GM12878 (cell line): ENCODE results near the gene ZNF225. TPM values are rescaled to one million over a fixed set of nuclear protein-coding genes. Genes with fewer than 3 reads are reported as not detected.

Experiments
- BRCA1 ChIP-seq: IDR thresholded peaks from 2 replicates; pipeline ENCODE4 v1.6.1; 2011; ENCODE audit warnings: low read depth, low read length, improper control_type of control experiment
- CHD1 ChIP-seq: IDR thresholded peaks from 2 replicates; pipeline ENCODE4 v1.6.1; 2012; ENCODE audit warnings: low read depth, low read length, improper control_type of control experiment
- DPF2 ChIP-seq: fragments of 450-650 bp; IDR thresholded peaks from 2 replicates; pipeline ENCODE4 v1.6.1; 2017; ENCODE audit warnings: mild to moderate bottlenecking
- EGR1 ChIP-seq, 2 experiments: IDR thresholded peaks; 1 replicate in 1 of 2; 2 replicates in 1 of 2; pipeline ENCODE4 v1.6.1; 2011 to 2012; ENCODE audit warnings: low read depth in 2 of 2, low read length in 2 of 2, borderline replicate concordance in 1 of 2, mild to moderate bottlenecking in 1 of 2, moderate library complexity in 1 of 2
- ETV6 ChIP-seq, 2 experiments: fragments of 450-650 bp in 1 of 2; IDR thresholded peaks in 1 of 2; conservative IDR thresholded peaks in 1 of 2; 2 replicates each; pipeline ENCODE4 v1.6.1; 2014; ENCODE audit warnings: antibody characterized with exemption in 1 of 2, borderline replicate concordance in 1 of 2, low read depth in 1 of 2, mild to moderate bottlenecking in 1 of 2, moderate library complexity in 1 of 2
- KDM1A ChIP-seq: fragments of 200-600 bp; sonication (generic); IDR thresholded peaks from 2 replicates; pipeline ENCODE4 v1.6.1; 2016; ENCODE audit warnings: borderline replicate concordance
- NFYA ChIP-seq: IDR thresholded peaks from 2 replicates; pipeline ENCODE4 v1.6.1; 2011; ENCODE audit warnings: low read depth, mild to moderate bottlenecking, low read length, improper control_type of control experiment, borderline replicate concordance
- NR2C2 ChIP-seq: IDR thresholded peaks from 2 replicates; pipeline ENCODE4 v1.6.1; 2011; ENCODE audit warnings: borderline replicate concordance, low read depth; ENCODE audit not compliant: control insufficient read depth, insufficient read length
- PAX5 ChIP-seq: IDR thresholded peaks from 2 replicates; pipeline ENCODE4 v1.6.1; 2011; ENCODE audit warnings: low read depth, low read length, borderline replicate concordance
- POLR2AphosphoS2 ChIP-seq: IDR thresholded peaks from 2 replicates; pipeline ENCODE4 v1.6.1; 2011; ENCODE audit warnings: low read depth, mild to moderate bottlenecking, low read length, improper control_type of control experiment, moderate library complexity
- RAD21 ChIP-seq: IDR thresholded peaks from 2 replicates; pipeline ENCODE4 v1.6.1; 2011; ENCODE audit warnings: mild to moderate bottlenecking, low read depth, low read length, moderate library complexity; ENCODE audit not compliant: insufficient read depth
- TCF7 ChIP-seq: IDR thresholded peaks from 2 replicates; pipeline ENCODE4 v1.6.1; 2014; ENCODE audit warnings: antibody characterized with exemption, borderline replicate concordance
- polyA plus RNA-seq, 11 experiments: library from polyadenylated mRNA; depleted of rRNA in 4 of 11; unstranded in 6 of 11; stranded (reverse) in 5 of 11; fragments of >200 nt; fragmentation: Nextera tagmentation in 4 of 11; fragmentation: Illumina TruSeq in 1 of 11; extraction: Ambion mirVana in 4 of 11; extraction: Trizol in 1 of 11; gene quantifications; 1 replicate in 1 of 11; 2 replicates in 10 of 11; pipeline versions ENCODE4 v1.2.1 to v1.2.3, GENCODE V29; 2011 to 2016; ENCODE audit warnings: inconsistent platforms in 2 of 11, missing spikeins in 2 of 11, low read depth in 1 of 11
- total RNA-seq, 4 experiments: library from RNA; depleted of rRNA in 3 of 4; stranded (reverse); fragments of >200 nt in 3 of 4; fragmentation: Illumina TruSeq in 1 of 4; extraction: Trizol in 1 of 4; gene quantifications; 2 replicates each; pipeline versions ENCODE4 v1.2.1 to v1.2.3, GENCODE V29; 2013 to 2021
- TF ChIP-seq, protein P1 (sequence below): fragments of 450-650 bp; IDR thresholded peaks from 2 replicates; pipeline ENCODE4 v1.6.1; 2017; ENCODE audit warnings: borderline replicate concordance

The ZNF225 gene
- total and polyA plus RNA-seq, 10 of the 15 experiments (the other 5 are each of a cell fraction or from before 2014, with no cell fraction given), result 1.3 to 4.4 (median 2.6) TPM

DNA sequence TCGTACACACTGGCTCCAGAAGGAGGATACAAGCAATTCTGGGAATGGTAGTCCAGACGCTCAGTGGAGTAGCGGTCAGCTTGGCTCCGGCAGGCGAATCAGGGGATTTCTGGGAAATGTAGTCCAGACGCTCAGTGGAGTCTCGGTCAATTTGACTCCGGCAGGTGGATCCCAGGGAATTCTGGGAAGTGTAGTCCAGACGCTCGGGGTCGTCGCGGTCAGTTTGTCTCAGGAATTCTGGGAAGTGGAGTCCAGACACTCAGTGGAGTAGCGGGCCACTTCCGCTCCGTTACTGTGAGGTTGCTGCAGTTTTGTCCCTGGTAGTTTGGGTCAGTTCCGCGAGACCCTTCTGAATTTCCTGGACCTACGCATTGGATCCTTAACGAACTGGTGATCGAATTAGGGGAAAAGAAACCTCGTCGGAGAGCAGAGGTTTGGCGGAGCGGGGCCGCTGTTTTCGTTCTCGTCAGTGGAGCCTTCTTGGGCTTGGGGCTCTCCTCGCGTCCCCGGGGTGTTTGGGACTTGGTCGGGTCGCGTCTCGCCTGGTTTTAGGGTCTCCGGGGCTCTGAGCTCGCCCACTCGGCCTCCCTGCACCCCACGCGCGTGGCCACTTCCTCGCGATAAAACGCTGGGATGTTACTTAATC, at the start of gene ZNF225 (continued):
- TF ChIP-seq TCF7 (no peak), NFYA (no peak), EGR1 (IDR thresholded peaks at IDR 0.05; ENCODE audit: borderline replicate concordance in 1 of 2, low read depth in 2 of 2, low read length in 2 of 2) (no peak), BRCA1 (no peak), RAD21 (no peak), CHD1 (no peak), KDM1A (no peak), POLR2AphosphoS2 (no peak), NR2C2 (no peak), PAX5 (peak; percentile 67), DPF2 (no peak), ETV6 (conservative IDR thresholded peaks at IDR 0.05 in 1 of 2, IDR thresholded peaks at IDR 0.05 in 1 of 2; ENCODE audit: borderline replicate concordance in 1 of 2, low read depth in 1 of 2) (no peak)
- TF ChIP-seq, protein P1, sequence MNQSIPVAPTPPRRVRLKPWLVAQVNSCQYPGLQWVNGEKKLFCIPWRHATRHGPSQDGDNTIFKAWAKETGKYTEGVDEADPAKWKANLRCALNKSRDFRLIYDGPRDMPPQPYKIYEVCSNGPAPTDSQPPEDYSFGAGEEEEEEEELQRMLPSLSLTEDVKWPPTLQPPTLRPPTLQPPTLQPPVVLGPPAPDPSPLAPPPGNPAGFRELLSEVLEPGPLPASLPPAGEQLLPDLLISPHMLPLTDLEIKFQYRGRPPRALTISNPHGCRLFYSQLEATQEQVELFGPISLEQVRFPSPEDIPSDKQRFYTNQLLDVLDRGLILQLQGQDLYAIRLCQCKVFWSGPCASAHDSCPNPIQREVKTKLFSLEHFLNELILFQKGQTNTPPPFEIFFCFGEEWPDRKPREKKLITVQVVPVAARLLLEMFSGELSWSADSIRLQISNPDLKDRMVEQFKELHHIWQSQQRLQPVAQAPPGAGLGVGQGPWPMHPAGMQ, result no peak
- TF ChIP-seq, all 136 proteins: peak for 41
